Sigmoid colon (tissue), 7 donors: ENCODE results near the gene AJM1. TPM values are rescaled to one million over a fixed set of nuclear protein-coding genes. Genes with fewer than 3 reads are reported as not detected.

Experiments
- DNase-seq: peaks from one replicate; pipeline ENCODE4 v3.0.0-alpha.2; 2019
- H3K27ac ChIP-seq, 4 donors: fragments of 200-600 bp; sonication (generic); one replicate each; pipeline ENCODE4 v1.5.1; 2016 to 2019; ENCODE audit warnings: mild to moderate bottlenecking in 1 of 4
- H3K27me3 ChIP-seq, 3 donors: fragments of 200-600 bp; sonication (generic); one replicate each; pipeline ENCODE4 v1.5.1; 2019; ENCODE audit warnings: mild to moderate bottlenecking in 1 of 3
- H3K36me3 ChIP-seq, 4 donors: fragments of 200-600 bp; sonication (generic); one replicate each; pipeline ENCODE4 v1.5.1; 2016 to 2019
- H3K4me1 ChIP-seq, 4 donors: fragments of 200-600 bp; sonication (generic); one replicate each; pipeline ENCODE4 v1.5.1; 2017 to 2019
- H3K4me3 ChIP-seq, 4 donors: fragments of 200-600 bp; sonication (generic); one replicate each; pipeline ENCODE4 v1.5.1; 2017 to 2019; ENCODE audit warnings: mild to moderate bottlenecking in 2 of 4, moderate library complexity in 1 of 4
- H3K9me3 ChIP-seq, 4 donors: fragments of 200-600 bp in 3 of 4; sonication (generic) in 3 of 4; one replicate each; pipeline versions ENCODE4 v1.5.1 to v1.6.1; 2013 to 2019
- CTCF ChIP-seq, 4 experiments: fragments of 450-650 bp in 3 of 4; fragments of 200-600 bp in 1 of 4; IDR thresholded peaks; one replicate each; pipeline ENCODE4 v1.5.1; 2016 to 2019; ENCODE audit warnings: antibody characterized with exemption in 4 of 4, mild to moderate bottlenecking in 3 of 4, moderate library complexity in 2 of 4
- EP300 ChIP-seq, 4 donors: sonication (generic); formaldehyde crosslinking; IDR thresholded peaks; one replicate each; pipeline ENCODE4 v1.6.1; 2017; ENCODE audit warnings: antibody characterized with exemption in 4 of 4
- POLR2A ChIP-seq, 2 donors: fragments of 450-650 bp; IDR thresholded peaks; one replicate each; pipeline ENCODE4 v1.6.1; 2016; ENCODE audit warnings: antibody characterized with exemption in 2 of 2, mild to moderate bottlenecking in 2 of 2, moderate library complexity in 2 of 2
- POLR2AphosphoS5 ChIP-seq, 4 donors: sonication (generic); formaldehyde crosslinking; IDR thresholded peaks; one replicate each; pipeline ENCODE4 v1.6.1; 2017; ENCODE audit warnings: antibody characterized with exemption in 4 of 4
- WGBS, 2 donors: extraction: QIAGEN DNeasy Blood & Tissue Kit; methylation state at CpG; one replicate each; pipeline ENCODE4 v1.1.7; 2013; 5-methylcytosine and 5-hydroxymethylcytosine counted together
- intact Hi-C: fragments of 100-400 bp; cut with DNase I; formaldehyde crosslinking; loops from one replicate; pipeline ENCODE4 v1.15.1; 2023
- polyA plus RNA-seq, 3 donors: library from polyadenylated mRNA; stranded (reverse); fragments of 200-250 nt; gene quantifications; one replicate each; pipeline ENCODE4 v1.2.3, GENCODE V29; 2013
- total RNA-seq, 4 donors: library from RNA; depleted of rRNA; stranded (reverse); fragments of >200 nt; gene quantifications; one replicate each; pipeline ENCODE4 v1.1.0, GENCODE V29; 2016
- donor health status: healthy with polysubstance abuse.
- donor health status: Bipolar disorder and iron deficiency.
- donor health status: healthy.

Gene AJM1
- total and polyA plus RNA-seq, 7 donors, result 0.46 to 8.6 (median 4.3) TPM

- Histone ChIP-seq H3K36me3 (peaks cover 0 to 11% (median under 1%) of the 10 kb centered on the region in 4 donors), H3K9me3 (no peaks in the 10 kb centered on the region), H3K4me1 (peaks cover 0 to 26% (median 19%) of the 10 kb centered on the region in 4 donors), H3K27me3 (no peaks in the 10 kb centered on the region), H3K4me3 (no peak overlapping the region), H3K27ac (no peak overlapping the region)
- WGBS, 2 donors, result 83 to 86% methylated on average over 26 of the region's 26 CpGs
- TF ChIP-seq CTCF (IDR thresholded peaks at IDR 0.05), result no peak
- no peak for DNase-seq
- intact Hi-C loops, result no loop called here
These were observed 13.3 kb downstream of the AJM1 start for GRCh38 chr9:136855461-136856078.

GRCh38 chr9:136856079-136856476 is 13.8 kb downstream of the AJM1 start:
- TF ChIP-seq POLR2A (IDR thresholded peaks at IDR 0.05) (no peak), POLR2AphosphoS5 (IDR thresholded peaks at IDR 0.05) (no peak), EP300 (IDR thresholded peaks at IDR 0.05) (no peak), CTCF (IDR thresholded peaks at IDR 0.05) (no peak)
- peaks cover 1 to 11% (median 5%) of the 10 kb centered on the region in 4 donors for H3K36me3 ChIP-seq
- H3K27me3 ChIP-seq, result no peaks in the 10 kb centered on the region
- no peaks in the 10 kb centered on the region for H3K9me3 ChIP-seq
- 73 to 79% methylated on average over 15 of the region's 15 CpGs for WGBS, 2 donors
- H3K4me1 ChIP-seq, result peaks cover 0 to 21% (median 14%) of the 10 kb centered on the region in 4 donors
- intact Hi-C loops, result no loop called here
- DNase-seq, result no peak
- no peak overlapping the region for H3K27ac ChIP-seq
- H3K4me3 ChIP-seq, result no peak overlapping the region

- Histone ChIP-seq H3K36me3 (peaks cover 7 to 16% (median 11%) of the 10 kb centered on the region in 4 donors), H3K27ac (no peak overlapping the region), H3K4me1 (peaks cover 0 to 18% (median 14%) of the 10 kb centered on the region in 4 donors), H3K27me3 (no peaks in the 10 kb centered on the region), H3K9me3 (no peaks in the 10 kb centered on the region), H3K4me3 (no peak overlapping the region)
- no peak for DNase-seq
- TF ChIP-seq CTCF (IDR thresholded peaks at IDR 0.05) (no peak), EP300 (IDR thresholded peaks at IDR 0.05) (no peak), POLR2A (IDR thresholded peaks at IDR 0.05) (no peak), POLR2AphosphoS5 (IDR thresholded peaks at IDR 0.05) (no peak)
- intact Hi-C loops, result no loop called here
- 81 to 84% methylated on average over 14 of the region's 14 CpGs for WGBS, 2 donors
These were observed 14.4 kb downstream of the AJM1 start for GRCh38 chr9:136856541-136857141.

- DNase-seq, result no peak
- H3K4me3 ChIP-seq, result no peak overlapping the region
- peaks cover 9 to 21% (median 16%) of the 10 kb centered on the region in 4 donors for H3K36me3 ChIP-seq
- WGBS, 2 donors, result 76 to 86% methylated on average over 19 of the region's 19 CpGs
- no peaks in the 10 kb centered on the region for H3K9me3 ChIP-seq
- intact Hi-C loops, result no loop called here
- H3K27ac ChIP-seq, result no peak overlapping the region
- H3K27me3 ChIP-seq, result no peaks in the 10 kb centered on the region
- peaks cover 0 to 18% (median 14%) of the 10 kb centered on the region in 4 donors for H3K4me1 ChIP-seq
- no peak for TF ChIP-seq POLR2AphosphoS5 (IDR thresholded peaks at IDR 0.05)
- TF ChIP-seq POLR2A (IDR thresholded peaks at IDR 0.05), result no peak
- TF ChIP-seq CTCF (IDR thresholded peaks at IDR 0.05), result no peak
- no peak for TF ChIP-seq EP300 (IDR thresholded peaks at IDR 0.05)
These were observed 14.9 kb downstream of the AJM1 start for GRCh38 chr9:136857166-136857565.
